Activated CD8-positive, alpha-beta memory T cell treated with anti-CD3 and anti-CD28 coated beads for 4 hours (primary cell): Measurements from ENCODE around the gene KCNJ6.

Experiments used
- DNase-seq, 2 donors: peaks; one replicate each; pipeline ENCODE4 v3.0.0-alpha.2; 2020; ENCODE audit warnings: low read depth in 2 of 2

Gene KCNJ6

DNA sequence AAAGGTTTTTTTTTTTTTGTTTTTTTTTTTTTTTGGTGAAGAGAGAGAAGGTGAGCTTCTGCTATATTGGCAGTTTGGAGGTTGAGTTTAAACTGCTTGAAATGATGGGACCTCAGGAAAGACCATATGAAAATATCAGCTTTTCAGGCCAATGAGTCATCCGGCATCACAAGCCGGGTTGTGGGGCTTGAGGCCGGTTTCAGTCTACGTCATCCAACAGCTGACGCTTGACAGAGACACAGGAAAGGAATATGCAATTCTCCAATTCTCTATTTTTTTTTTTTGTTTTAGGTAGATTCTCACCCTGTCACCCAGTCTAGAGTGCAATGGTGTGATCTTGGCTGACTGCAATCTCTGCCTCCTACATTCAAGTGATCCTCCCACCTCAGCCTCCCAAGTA, 52.4 kb downstream of the KCNJ6 start:
- no peak for DNase-seq

DNA sequence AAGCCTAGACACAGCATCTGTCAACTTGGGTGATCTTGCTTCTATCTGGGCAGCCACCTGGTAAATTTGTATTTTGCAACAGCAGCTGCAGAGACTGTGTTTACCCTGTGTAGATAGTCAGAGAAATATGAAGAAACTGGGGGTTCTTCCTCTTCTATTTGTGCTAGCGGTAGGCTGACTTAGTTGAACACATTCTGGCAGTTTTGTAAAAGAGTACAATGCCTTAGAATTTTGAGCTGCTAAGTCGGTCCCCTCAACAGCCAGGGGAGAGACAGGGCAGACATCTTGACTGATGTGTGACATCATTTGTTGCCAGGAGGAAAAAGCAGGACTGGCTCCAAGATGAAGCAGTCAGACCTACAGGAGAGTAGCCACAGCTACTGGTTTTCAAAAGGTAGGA, 53.7 kb downstream of the KCNJ6 start:
- DNase-seq = no peak

GRCh38 chr21:37861561-37861960, 54.7 kb downstream of the KCNJ6 start:
- DNase-seq = no peak

DNA sequence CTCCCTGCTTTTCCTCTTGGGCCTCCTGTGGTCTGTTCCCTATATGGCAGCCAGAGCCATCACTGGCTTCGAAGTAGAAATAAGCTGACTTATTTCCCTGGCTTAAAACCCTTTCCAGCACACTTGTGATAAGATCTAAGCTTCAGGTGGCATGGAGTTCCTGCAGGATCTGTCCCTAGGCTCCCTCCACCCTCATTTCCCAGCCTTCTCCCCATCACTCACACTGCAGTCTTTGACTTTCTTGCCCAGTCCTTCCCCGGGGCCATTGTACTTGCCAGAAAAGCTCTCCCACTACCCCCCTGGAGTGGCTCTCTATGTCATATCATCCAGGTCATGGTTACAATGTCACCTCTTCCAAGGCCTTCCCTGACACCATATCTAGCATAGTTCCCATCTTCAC, 55.8 kb downstream of the KCNJ6 start:
- no peak for DNase-seq

DNA sequence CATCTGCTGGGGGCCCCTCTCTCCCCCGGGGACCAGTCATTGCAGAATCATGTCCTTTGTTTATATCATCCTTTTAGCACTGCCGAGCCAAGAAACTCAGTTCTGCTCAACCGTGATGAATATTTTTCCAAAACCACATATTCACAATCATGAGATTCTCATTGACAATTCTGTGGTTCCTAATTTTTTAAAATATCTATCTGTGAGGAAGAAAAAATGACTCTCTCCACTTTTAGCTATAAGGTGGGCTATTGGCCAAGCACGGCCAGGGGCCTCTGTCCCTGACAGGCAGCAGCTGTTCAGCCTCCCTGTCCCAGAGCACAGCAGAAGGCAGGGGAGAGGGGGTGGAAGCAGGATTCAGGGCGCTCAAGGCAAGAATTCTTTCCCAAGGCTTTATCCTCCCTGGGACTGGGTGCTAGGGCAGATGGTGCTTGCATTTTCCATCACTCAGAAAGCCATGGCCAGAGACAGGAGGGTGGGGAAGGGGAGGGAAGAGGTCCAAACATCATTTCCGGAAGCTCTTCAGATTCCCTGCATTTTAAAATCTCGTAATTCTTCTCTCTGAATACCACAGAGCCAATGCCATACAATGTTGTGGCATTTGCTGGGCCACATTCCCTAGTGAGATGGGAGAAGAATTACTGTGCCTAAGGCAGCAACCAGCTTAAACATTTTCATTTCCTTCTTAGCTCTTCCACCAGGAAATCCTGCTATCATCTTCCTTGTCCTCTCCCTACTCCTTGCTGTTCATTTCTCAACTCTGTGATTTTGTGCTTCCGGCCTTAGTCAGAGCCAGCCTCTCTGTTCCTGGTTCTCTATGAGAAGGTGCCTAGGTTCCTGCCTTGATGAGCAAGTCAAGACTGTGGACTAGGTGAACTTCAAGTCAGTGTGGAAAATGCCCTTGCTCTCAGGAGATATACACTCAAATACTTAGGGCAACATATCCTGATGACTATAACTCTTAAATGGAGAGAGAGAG, 60.3 kb downstream of the KCNJ6 start:
- no peak for DNase-seq

DNA sequence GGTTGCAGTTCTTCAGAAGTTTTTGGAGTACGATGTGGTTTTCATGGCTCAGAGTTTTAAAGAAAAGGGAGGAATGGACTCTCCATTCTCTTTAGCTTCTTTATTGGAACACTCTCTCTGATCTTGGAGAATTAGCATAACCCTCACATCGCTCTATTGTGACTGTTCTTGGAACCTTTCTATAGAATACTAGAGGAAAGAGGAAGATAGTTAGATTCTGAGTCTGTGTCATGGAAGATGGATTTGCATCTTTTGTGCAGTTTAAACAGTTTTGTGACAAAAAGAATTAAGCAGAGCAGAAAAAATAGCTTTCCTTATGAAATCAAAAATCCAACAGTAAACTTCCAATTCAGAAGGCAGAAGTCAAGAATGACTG, 61.0 kb downstream of the KCNJ6 start:
- no peak for DNase-seq

- DNase-seq = no peak
These were observed 66.7 kb downstream of the KCNJ6 start for GRCh38 chr21:37849506-37850102.

DNA sequence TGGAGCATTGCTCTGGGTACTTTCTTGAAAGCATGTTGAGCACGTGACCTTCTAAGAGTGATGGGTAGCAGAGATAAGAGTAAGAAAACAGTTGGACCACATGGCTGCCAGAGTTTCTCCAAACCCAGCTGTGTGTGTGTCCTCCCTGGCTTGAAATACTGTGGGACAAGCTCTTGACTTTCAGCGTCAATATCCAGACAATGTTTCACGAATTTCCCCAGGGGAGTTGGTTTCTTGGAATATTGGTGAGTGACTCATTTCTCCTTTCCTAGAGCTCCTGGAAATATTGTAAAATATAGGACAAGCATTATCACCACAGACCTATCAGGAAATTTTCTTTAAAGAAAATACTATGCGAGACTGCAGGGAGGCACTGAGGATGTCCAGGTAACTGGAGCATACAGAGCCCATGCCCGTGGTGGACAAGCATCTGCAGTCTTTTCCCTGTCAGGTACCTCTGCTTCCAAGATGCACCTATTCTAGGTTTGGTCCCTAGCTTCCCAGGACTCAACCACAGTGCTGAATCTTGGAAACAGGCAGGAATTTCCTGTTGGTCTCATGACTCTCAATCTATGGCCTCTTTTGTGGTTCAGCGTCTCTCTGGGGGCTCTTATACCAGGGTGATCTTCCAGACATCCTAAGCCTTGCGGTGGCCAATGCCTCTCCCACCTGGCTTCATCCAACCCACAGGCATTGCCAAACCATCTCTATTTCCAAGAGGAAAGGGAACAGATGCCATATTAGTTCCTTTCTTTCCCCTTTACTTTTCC, 67.4 kb downstream of the KCNJ6 start:
- DNase-seq = no peak

DNA sequence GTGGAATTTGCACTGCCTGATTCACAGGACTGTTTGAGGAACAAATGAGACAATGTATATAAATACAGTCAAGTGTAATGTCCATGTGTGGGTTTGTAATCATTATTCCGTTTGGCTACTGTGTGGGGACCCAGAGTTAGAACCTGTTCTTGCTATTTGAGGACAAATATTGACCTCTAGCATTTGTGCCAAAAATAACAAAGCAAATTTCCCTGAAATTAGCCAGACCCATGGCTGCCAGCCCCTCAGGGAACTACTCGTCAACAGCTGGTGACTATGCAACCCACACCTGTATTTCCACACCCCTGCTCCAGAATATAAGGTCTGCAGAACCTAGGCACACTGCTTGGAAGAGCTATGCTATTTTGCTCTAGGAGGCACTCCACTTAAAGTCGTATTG, 70.7 kb downstream of the KCNJ6 start:
- DNase-seq = no peak

GRCh38 chr21:37843191-37843590, 73.1 kb downstream of the KCNJ6 start:
- no peak for DNase-seq

- DNase-seq = no peak
These were observed 73.9 kb downstream of the KCNJ6 start for GRCh38 chr21:37842163-37842919.

DNA sequence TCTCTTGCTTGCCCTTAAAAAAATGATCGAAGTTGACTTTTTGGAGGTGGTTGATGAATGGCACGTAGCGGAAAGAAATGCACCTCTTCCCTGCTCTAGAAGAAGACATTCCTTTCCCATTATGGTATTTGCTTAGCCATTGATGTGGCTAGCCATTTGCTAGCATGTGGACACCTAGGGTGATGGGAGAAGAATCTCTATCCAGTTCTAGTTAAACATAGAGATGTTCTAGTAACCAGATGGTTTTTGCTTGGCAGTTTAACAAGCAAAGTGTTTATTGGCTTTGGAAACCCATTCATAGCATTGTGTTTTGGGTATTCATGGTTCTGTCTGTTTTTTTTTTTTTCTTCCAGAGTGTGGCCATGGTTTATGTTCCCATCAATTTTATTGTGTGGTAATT, 78.9 kb downstream of the KCNJ6 start:
- no peak for DNase-seq

GRCh38 chr21:37835481-37835880, 80.8 kb downstream of the KCNJ6 start:
- DNase-seq = no peak

DNA sequence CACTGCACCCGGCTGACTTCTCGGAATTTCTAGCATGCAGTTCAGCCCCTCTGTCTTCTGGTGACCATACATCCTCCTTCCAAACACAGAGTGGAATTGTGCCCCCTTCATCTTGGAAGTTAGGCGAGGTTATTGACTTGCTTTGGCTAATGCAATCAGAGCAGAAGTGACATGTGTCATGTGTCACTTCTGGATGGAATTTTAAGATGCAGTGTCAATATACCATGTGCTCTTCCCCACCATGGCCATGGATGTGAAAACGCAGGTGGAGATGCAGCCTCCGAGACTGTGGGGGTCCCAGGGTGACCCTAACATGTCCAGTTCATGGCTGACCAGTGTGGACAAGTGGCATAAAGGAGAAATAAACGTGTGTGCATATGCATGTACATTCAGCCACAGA, 83.0 kb downstream of the KCNJ6 start:
- no peak for DNase-seq

DNA sequence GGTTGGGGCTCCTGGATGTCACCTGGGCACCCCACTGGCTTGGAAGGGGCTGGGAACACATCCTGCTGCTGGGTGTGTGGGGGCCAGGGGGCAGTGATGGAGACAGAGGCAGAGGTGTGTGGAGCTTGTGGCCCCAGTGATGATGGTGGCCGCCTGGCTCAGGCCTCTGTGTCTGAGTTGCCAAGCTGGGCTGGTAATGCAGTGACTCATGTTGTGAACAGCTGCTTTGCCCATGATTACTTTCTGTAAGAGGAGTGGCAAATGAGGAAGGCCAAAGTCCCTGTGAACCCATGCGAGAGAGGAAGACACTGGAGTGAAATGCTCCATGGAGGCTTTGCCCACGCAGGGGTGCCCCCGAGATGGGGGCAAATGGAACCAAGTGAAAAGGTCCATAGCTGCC, 86.8 kb downstream of the KCNJ6 start:
- no peak for DNase-seq

GRCh38 chr21:37828991-37829390, 87.3 kb downstream of the KCNJ6 start:
- DNase-seq = no peak

GRCh38 chr21:37828556-37828955, 87.7 kb downstream of the KCNJ6 start:
- no peak for DNase-seq

GRCh38 chr21:37827913-37828312, 88.3 kb downstream of the KCNJ6 start:
- DNase-seq = no peak

GRCh38 chr21:37821786-37822450, 94.3 kb downstream of the KCNJ6 start:
- DNase-seq = no peak

DNA sequence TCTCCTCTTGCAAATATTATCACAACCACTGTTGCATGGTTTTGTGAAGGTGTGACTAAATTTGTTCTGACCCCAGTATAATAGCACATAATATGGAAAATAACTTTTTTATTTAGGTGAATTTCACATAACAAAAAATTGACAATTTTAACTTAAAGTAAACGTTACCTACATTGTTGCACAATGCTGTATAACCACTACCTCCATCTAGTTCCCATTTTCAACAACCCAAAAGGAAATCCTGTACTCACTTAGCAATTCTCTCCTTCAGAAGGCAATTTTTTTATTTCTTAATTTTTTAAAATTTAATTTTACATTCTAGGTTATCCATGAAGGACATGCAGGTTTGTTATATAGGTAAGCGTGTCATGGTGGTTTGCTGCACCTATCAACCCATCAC, 95.2 kb downstream of the KCNJ6 start:
- DNase-seq = no peak

DNA sequence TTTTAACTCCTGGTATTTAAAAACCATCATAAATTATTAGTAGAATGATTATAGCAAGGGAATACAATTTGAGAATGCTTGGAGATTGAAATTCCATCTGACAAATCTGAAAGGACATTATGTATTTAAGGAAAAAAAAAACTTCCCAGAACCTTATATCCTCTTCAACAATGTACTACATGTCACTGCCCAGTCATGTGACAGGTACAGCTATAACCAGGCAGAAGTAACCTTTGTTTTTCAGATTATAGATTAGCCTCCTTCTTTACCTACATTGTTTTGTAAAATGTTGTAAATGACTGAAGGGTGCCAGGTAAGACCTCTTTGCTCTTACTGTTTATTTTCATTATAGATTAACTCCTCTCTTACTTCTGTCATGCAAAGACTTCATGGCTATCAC, 96.9 kb downstream of the KCNJ6 start:
- DNase-seq = no peak
